ENCODE results near the gene TGM1.
"Not testable (repeated sequence)": the region's sequence is repeated elsewhere in the genome, so short reads cannot be mapped to it uniquely, and the experiment has no call there.

TGM1 gene

DNA sequence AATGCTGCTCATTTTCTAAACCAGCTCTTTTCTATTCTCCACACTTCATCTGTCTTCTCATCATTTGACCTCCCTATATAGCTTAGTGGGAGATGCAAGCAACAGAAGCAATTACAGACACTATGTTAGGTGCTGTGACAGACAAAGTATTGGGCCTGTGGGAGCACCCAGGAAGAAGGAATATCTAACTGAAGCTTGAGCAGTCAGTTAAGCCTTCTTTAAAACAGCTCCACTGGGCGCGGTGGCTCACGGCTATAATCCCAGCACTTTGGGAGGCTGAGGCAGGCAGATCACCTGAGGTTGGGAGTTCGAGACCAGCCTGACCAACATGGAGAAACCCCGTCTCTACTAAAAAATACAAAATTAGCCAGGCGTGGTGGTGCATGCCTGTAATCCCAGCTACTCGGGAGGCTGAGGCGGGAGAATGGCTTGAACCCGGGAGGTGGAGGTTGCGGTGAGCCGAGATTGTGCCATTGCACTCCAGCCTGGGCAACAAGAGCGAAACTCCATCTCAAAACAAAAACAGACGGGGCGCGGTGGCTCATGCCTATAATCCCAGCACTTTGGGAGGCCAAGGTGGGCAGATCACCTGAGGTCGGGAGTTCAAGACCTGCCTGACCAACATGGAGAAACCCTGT, 59.6 kb downstream of the TGM1 start:
- not testable (repeated sequence) for DNase-seq

DNA sequence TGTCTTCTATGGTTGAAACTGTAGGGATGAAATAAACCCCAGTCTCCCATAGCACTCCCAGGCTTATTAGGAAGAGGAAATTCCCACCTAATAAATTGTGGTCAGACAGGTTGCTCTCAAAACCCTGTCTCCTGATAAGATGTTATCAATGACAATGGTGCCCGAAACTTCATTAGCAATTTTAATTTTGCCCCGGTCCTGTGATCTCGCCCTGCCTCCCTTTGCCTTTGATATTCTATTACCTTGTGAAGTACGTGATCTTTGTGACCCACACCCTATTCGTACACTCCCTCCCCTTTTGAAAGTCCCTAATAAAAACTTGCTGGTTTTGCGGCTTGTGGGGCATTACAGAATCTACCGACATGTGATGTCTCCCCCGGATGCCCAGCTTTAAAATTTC, 60.4 kb downstream of the TGM1 start:
- not testable (repeated sequence) for DNase-seq

All from stimulated activated CD8-positive, alpha-beta memory T cell treated with anti-CD3 and anti-CD28 coated beads, Interleukin-4, amount 100 ng/mL, for 48 hours (primary cell).